ENCODE data around the gene ST3GAL3.

DNA sequence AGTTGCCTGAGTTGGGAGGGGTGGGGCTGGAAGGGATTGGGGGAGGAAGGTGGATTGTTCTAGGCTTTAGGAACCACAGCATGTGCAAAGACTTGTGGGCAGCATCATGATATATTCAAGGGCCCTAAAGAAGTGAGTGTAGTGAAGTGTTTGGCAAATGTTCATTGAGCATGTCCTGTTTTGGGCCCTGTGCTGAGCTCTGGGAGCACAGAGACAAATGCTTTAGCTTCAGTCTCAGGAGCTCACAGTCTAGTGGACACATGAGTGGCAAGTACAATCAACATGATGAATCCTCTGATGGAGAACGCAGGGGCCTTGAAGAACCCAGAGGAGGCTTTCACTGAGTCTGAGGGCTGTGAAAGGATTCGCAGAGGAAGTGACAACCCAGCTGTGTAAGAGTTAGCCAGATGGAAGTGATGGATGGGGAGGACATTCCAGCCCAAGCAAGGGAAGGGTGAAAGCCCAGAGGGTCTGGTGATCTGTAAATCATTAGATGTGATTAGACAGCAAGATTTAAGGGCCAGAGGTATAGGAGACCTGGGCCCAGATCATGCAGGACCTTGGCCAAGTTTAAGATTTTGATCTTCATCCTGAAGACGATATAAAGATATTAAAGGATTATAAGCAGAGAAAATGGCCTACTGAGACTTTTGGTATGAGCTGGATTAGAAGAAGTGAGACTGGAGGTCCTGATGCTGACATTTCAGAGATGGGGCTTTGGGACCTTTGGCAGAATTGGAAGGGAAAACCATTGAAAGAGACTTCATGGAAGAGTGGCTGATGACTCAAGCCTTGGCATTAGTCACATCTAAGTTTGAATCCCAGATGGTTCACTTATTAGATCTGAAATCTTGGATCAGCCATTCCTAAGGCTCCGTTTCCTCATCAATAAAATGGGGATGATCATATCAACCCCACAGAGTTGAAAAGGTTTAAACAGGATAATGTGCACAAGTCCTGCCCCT, 244.0 kb downstream of the ST3GAL3 start:
- TF ChIP-seq, protein P1, sequence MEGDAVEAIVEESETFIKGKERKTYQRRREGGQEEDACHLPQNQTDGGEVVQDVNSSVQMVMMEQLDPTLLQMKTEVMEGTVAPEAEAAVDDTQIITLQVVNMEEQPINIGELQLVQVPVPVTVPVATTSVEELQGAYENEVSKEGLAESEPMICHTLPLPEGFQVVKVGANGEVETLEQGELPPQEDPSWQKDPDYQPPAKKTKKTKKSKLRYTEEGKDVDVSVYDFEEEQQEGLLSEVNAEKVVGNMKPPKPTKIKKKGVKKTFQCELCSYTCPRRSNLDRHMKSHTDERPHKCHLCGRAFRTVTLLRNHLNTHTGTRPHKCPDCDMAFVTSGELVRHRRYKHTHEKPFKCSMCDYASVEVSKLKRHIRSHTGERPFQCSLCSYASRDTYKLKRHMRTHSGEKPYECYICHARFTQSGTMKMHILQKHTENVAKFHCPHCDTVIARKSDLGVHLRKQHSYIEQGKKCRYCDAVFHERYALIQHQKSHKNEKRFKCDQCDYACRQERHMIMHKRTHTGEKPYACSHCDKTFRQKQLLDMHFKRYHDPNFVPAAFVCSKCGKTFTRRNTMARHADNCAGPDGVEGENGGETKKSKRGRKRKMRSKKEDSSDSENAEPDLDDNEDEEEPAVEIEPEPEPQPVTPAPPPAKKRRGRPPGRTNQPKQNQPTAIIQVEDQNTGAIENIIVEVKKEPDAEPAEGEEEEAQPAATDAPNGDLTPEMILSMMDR (IDR thresholded peaks at IDR 0.05), result no peak
- TF ChIP-seq POLR2A (IDR thresholded peaks at IDR 0.05), result no peak

Measured in uterus (tissue), 2 donors.